ENCODE results near the gene SMIM10L2A. TPM values are rescaled to one million over a fixed set of nuclear protein-coding genes. Genes with fewer than 3 reads are reported as not detected.

The SMIM10L2A gene
- total RNA-seq, result under 1 TPM; 0.27 to 0.35 TPM

- no peaks in the 10 kb centered on the region for H3K4me1 ChIP-seq
- no peaks in the 10 kb centered on the region for H3K9me3 ChIP-seq
- H3K27ac ChIP-seq, result no peak within 1 kb of the TSS
- intact Hi-C loops (cut with DNase I), result no loop called here
- peak within 1 kb of the TSS; percentile 37 for H3K4me3 ChIP-seq
- no peaks in the 10 kb centered on the region for H3K36me3 ChIP-seq
- TF ChIP-seq CTCF (IDR thresholded peaks at IDR 0.05), result no peak
- H3K27me3 ChIP-seq, result no peaks in the 10 kb centered on the region
- DNase-seq, result no peak
- H3K9ac ChIP-seq (ENCODE audit: low read depth in 2 of 2, low read length in 2 of 2), result no peak within 1 kb of the TSS
These were observed at the start of gene SMIM10L2A for GRCh38 chrX:135421932-135422809. TSS of gene SMIM10L2A (plus strand) at chrX:135421944. CDS start at chrX:135422132, 188 bp downstream.

GRCh38 chrX:135373357-135373756, 48.4 kb upstream of the SMIM10L2A start:
- no peaks in the 10 kb centered on the region for H3K4me1 ChIP-seq
- H3K36me3 ChIP-seq, result no peaks in the 10 kb centered on the region
- intact Hi-C loops (cut with DNase I), result no loop called here
- no peak for DNase-seq
- no peak overlapping the region for H3K27ac ChIP-seq
- H3K9ac ChIP-seq (ENCODE audit: low read depth in 2 of 2, low read length in 2 of 2), result no peak overlapping the region
- no peaks in the 10 kb centered on the region for H3K9me3 ChIP-seq
- H3K27me3 ChIP-seq, result no peaks in the 10 kb centered on the region
- no peak overlapping the region for H3K4me3 ChIP-seq
- TF ChIP-seq CTCF (IDR thresholded peaks at IDR 0.05), result no peak

- no peaks in the 10 kb centered on the region for H3K9me3 ChIP-seq
- no peaks in the 10 kb centered on the region for H3K4me1 ChIP-seq
- no peak for DNase-seq
- no peaks in the 10 kb centered on the region for H3K36me3 ChIP-seq
- H3K27ac ChIP-seq, result no peak overlapping the region
- no peak overlapping the region for H3K4me3 ChIP-seq
- no peak for TF ChIP-seq CTCF (IDR thresholded peaks at IDR 0.05)
- no peak overlapping the region for H3K9ac ChIP-seq (ENCODE audit: low read depth in 2 of 2, low read length in 2 of 2)
- intact Hi-C loops (cut with DNase I), result no loop called here
- no peaks in the 10 kb centered on the region for H3K27me3 ChIP-seq
These were observed 39.5 kb upstream of the SMIM10L2A start for GRCh38 chrX:135382260-135382659.

GRCh38 chrX:135383249-135383648, 38.5 kb upstream of the SMIM10L2A start:
- TF ChIP-seq CTCF (IDR thresholded peaks at IDR 0.05), result no peak
- Histone ChIP-seq H3K27me3 (no peaks in the 10 kb centered on the region), H3K9me3 (no peaks in the 10 kb centered on the region), H3K27ac (no peak overlapping the region), H3K4me1 (no peaks in the 10 kb centered on the region), H3K9ac (ENCODE audit: low read depth in 2 of 2, low read length in 2 of 2) (no peak overlapping the region), H3K4me3 (no peak overlapping the region), H3K36me3 (no peaks in the 10 kb centered on the region)
- intact Hi-C loops (cut with DNase I), result no loop called here
- DNase-seq, result no peak

GRCh38 chrX:135384161-135384836, 37.4 kb upstream of the SMIM10L2A start:
- Histone ChIP-seq H3K9ac (ENCODE audit: low read depth in 2 of 2, low read length in 2 of 2) (no peak overlapping the region), H3K9me3 (no peaks in the 10 kb centered on the region), H3K27ac (no peak overlapping the region), H3K4me1 (no peaks in the 10 kb centered on the region), H3K27me3 (no peaks in the 10 kb centered on the region), H3K4me3 (no peak overlapping the region), H3K36me3 (no peaks in the 10 kb centered on the region)
- DNase-seq, result no peak
- no peak for TF ChIP-seq CTCF (IDR thresholded peaks at IDR 0.05)
- intact Hi-C loops (cut with DNase I), result no loop called here

Measured in colonic mucosa (tissue), 4 donors.